Ishikawa (cell line): Measurements from ENCODE around the gene NRG2.

Source experiments
- CEBPB ChIP-seq: IDR thresholded peaks from 2 replicates; pipeline ENCODE4 v1.6.1; 2012
- CREB1 ChIP-seq: IDR thresholded peaks from 2 replicates; pipeline ENCODE4 v1.6.1; 2012; ENCODE audit warnings: low read depth
- EGR1 ChIP-seq: IDR thresholded peaks from 2 replicates; pipeline ENCODE4 v1.6.1; 2012
- EP300 ChIP-seq: IDR thresholded peaks from 2 replicates; pipeline ENCODE4 v1.6.1; 2012; ENCODE audit warnings: borderline replicate concordance
- FOXM1 ChIP-seq: IDR thresholded peaks from 2 replicates; pipeline ENCODE4 v1.6.1; 2012; ENCODE audit warnings: low read depth, borderline replicate concordance
- MAX ChIP-seq: IDR thresholded peaks from 2 replicates; pipeline ENCODE4 v1.6.1; 2012
- NFIC ChIP-seq: IDR thresholded peaks from 2 replicates; pipeline ENCODE4 v1.6.1; 2012
- RAD21 ChIP-seq: IDR thresholded peaks from 2 replicates; pipeline ENCODE4 v1.6.1; 2012; ENCODE audit warnings: low read depth
- TAF1 ChIP-seq: IDR thresholded peaks from 2 replicates; pipeline ENCODE4 v1.6.1; 2012; ENCODE audit warnings: low read depth, mild to moderate bottlenecking
- TCF12 ChIP-seq: IDR thresholded peaks from 2 replicates; pipeline ENCODE4 v1.6.1; 2012; ENCODE audit warnings: low read depth
- TEAD4 ChIP-seq: IDR thresholded peaks from 2 replicates; pipeline ENCODE4 v1.6.1; 2012
- USF1 ChIP-seq: IDR thresholded peaks from 2 replicates; pipeline ENCODE4 v1.6.1; 2012
- YY1 ChIP-seq: IDR thresholded peaks from 2 replicates; pipeline ENCODE4 v1.6.1; 2012; ENCODE audit warnings: low read depth
- ZBTB7A ChIP-seq: IDR thresholded peaks from 2 replicates; pipeline ENCODE4 v1.6.1; 2012; ENCODE audit warnings: low read depth
- TF ChIP-seq, protein P1 (sequence below): IDR thresholded peaks from 2 replicates; pipeline ENCODE4 v1.6.1; 2012; ENCODE audit warnings: low read depth, mild to moderate bottlenecking

The NRG2 gene

DNA sequence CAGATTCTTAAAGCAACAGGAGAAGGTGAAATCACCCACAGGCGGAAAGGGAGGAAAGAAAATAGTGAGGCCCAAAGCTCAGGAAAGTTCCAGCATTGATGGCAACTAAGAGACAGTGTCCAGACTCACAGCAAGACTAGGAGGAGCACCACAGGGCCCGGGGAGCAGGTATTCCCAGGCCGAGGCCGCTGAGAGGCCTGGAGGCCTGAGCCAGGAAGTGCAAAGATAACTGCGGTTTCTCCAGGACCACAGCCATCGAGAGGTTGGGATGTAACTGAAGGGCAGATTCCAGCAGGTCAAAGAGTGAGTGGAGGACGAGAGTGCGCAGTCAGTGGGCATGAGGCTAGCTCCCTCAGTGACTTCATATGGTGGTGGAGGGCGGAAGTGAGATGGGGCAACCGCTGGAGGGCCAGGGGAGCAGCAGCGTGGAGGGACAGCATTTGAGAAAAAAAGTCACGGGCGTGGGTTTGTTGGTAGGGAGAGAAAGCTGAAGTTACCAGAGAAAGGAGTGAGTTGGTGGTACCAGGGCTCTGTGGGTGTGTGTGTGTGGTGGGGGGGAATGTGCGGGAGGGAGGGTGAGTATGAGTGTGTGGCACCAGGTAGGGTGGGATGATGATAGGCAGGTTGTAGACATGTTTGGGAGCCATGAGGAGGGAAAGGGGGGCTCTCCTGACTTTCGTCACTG is 157.8 kb downstream of the NRG2 start:
- TF ChIP-seq CREB1 = no peak
- no peak for TF ChIP-seq TCF12
- TF ChIP-seq FOXM1 = no peak

GRCh38 chr5:139884734-139885133 is 158.4 kb downstream of the NRG2 start:
- TF ChIP-seq CREB1 (no peak), EP300 (no peak), NFIC (no peak), YY1 (no peak), TEAD4 (no peak), MAX (no peak), EGR1 (no peak), TCF12 (no peak), TAF1 (no peak), CEBPB (no peak), ZBTB7A (no peak), RAD21 (no peak), FOXM1 (no peak), USF1 (no peak)
- TF ChIP-seq, protein P1, sequence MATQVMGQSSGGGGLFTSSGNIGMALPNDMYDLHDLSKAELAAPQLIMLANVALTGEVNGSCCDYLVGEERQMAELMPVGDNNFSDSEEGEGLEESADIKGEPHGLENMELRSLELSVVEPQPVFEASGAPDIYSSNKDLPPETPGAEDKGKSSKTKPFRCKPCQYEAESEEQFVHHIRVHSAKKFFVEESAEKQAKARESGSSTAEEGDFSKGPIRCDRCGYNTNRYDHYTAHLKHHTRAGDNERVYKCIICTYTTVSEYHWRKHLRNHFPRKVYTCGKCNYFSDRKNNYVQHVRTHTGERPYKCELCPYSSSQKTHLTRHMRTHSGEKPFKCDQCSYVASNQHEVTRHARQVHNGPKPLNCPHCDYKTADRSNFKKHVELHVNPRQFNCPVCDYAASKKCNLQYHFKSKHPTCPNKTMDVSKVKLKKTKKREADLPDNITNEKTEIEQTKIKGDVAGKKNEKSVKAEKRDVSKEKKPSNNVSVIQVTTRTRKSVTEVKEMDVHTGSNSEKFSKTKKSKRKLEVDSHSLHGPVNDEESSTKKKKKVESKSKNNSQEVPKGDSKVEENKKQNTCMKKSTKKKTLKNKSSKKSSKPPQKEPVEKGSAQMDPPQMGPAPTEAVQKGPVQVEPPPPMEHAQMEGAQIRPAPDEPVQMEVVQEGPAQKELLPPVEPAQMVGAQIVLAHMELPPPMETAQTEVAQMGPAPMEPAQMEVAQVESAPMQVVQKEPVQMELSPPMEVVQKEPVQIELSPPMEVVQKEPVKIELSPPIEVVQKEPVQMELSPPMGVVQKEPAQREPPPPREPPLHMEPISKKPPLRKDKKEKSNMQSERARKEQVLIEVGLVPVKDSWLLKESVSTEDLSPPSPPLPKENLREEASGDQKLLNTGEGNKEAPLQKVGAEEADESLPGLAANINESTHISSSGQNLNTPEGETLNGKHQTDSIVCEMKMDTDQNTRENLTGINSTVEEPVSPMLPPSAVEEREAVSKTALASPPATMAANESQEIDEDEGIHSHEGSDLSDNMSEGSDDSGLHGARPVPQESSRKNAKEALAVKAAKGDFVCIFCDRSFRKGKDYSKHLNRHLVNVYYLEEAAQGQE = no peak

DNA sequence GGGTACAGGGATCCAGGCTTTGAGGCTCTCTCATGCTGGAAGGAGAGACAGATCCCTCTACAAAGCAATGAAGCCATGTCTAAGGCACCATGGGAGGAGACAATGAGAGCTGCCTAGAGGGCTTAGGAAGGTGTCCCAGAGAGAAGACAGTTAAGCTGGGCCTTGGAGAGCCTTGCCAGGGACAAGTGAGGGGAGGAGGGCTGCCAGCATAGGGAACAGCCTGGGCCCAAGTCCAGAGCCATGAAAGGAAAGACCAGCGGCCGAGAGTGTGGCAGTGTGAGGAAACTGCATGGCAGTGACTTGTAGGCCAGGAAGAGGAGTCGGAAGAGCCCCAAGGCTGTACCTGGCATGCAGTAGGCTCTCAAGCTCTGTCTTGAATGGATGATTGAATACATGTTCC is 159.0 kb downstream of the NRG2 start:
- TF ChIP-seq EGR1 (no peak), CEBPB (no peak), CREB1 (no peak), MAX (no peak)

DNA sequence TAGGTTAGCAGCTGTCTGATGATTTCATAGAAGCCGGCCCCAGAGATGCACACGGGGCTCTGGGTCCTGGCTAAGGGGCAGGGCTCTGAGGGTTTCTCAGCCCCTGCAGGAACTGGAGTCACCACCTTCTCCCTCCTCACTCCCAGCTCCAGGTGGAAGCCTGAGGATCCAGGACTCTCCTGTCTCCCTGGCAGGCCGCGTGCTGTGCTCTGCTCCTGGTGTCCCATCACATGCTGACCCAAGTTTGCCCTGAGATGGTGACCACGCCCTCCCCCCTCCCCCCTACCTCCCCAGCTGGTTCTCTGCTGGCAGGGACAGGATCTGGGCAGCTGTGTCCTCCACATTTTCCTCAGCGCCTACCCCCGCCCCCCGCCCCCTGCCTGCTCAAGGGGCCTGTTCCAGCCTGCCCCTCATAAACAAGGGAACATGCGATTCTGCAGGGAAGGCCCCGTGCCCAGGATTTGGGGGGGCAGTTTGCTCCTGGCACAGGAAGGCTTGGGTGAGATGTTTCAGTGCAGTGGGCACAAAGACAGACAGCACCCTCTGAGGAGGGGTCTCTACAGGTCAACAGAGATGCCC is 160.0 kb downstream of the NRG2 start:
- TF ChIP-seq TAF1 (no peak), EP300 (no peak), EGR1 (no peak), FOXM1 (no peak), USF1 (no peak), NFIC (no peak), CREB1 (no peak), RAD21 (no peak), CEBPB (no peak)
- TF ChIP-seq, protein P1 = no peak

GRCh38 chr5:139882316-139882715 is 160.8 kb downstream of the NRG2 start:
- no peak for TF ChIP-seq EGR1
- TF ChIP-seq EP300 = no peak
- TF ChIP-seq USF1 = no peak
- TF ChIP-seq FOXM1 = no peak
- TF ChIP-seq NFIC = no peak
- TF ChIP-seq CREB1 = no peak
- TF ChIP-seq RAD21 = no peak
- TF ChIP-seq CEBPB = no peak
- TF ChIP-seq TCF12 = no peak
- TF ChIP-seq MAX = no peak
- no peak for TF ChIP-seq YY1
